Measurements from ENCODE around the gene MGST2. TPM values are rescaled to one million over a fixed set of nuclear protein-coding genes. Genes with fewer than 3 reads are reported as not detected.

The MGST2 gene
- total and polyA plus RNA-seq, 4 donors, result 51.7 to 171 (median 60.1) TPM

DNA sequence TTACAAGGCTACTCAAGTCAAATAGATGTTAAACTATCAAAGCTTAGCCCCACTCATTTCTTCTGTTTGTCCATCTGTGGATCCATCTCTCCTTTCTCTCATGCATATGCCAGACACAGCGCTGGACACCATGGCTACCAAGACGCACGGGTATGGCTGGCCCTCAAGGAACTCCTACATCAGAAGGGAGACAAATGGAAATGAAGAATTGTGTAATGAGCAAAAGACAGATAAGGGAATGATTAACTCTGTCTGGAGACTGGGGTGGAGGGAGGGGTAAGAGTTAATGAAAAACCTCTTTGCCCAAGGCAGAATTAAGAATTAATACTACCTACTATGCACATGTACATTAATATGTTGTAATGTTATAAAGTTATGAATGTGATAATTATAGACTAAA lies 88.1 kb downstream of the MGST2 start:
- TF ChIP-seq, protein P1, sequence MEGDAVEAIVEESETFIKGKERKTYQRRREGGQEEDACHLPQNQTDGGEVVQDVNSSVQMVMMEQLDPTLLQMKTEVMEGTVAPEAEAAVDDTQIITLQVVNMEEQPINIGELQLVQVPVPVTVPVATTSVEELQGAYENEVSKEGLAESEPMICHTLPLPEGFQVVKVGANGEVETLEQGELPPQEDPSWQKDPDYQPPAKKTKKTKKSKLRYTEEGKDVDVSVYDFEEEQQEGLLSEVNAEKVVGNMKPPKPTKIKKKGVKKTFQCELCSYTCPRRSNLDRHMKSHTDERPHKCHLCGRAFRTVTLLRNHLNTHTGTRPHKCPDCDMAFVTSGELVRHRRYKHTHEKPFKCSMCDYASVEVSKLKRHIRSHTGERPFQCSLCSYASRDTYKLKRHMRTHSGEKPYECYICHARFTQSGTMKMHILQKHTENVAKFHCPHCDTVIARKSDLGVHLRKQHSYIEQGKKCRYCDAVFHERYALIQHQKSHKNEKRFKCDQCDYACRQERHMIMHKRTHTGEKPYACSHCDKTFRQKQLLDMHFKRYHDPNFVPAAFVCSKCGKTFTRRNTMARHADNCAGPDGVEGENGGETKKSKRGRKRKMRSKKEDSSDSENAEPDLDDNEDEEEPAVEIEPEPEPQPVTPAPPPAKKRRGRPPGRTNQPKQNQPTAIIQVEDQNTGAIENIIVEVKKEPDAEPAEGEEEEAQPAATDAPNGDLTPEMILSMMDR (IDR thresholded peaks at IDR 0.05; ENCODE audit: control extremely low read depth, extremely low read depth), result no peak
- Histone ChIP-seq H3K36me3 (ENCODE audit: control insufficient read depth in 4 of 4, insufficient read depth in 4 of 4, low read length in 4 of 4) (no peaks in the 10 kb centered on the region), H3K27ac (ENCODE audit: low read depth in 1 of 2, low read length in 1 of 2) (no peak overlapping the region), H3K4me1 (ENCODE audit: control insufficient read depth in 5 of 5, insufficient read depth in 5 of 5, low read length in 5 of 5) (peaks cover 0 to 5% (median 1%) of the 10 kb centered on the region in 5 donors), H3K4me3 (no peak overlapping the region), H3K27me3 (ENCODE audit: control insufficient read depth in 3 of 3, insufficient read depth in 3 of 3, low read length in 2 of 3) (no peaks in the 10 kb centered on the region), H3K9ac (ENCODE audit: insufficient read depth in 1 of 2, low read length in 2 of 2) (no peak overlapping the region), H3K9me3 (ENCODE audit: control insufficient read depth in 4 of 4, insufficient read depth in 3 of 4, low read length in 3 of 4) (no peaks in the 10 kb centered on the region)
- DNase-seq (no peak), ATAC-seq (ENCODE audit: insufficient read depth, low FRiP score) (no peak)
- 93 to 94% methylated on average over 3 of the region's 3 CpGs for WGBS, 2 donors

Other genes with a start within 250 kb of the MGST2 start
- 10 to 100 TPM in 1 of 2 donors, 1 to 10 TPM in 1; 9.1 to 24.8 TPM for gene RAB33B, start 211.7 kb upstream of the MGST2 start, total RNA-seq
- 1 to 10 TPM; 3.8 to 4.9 TPM for gene RAB33B, start 211.7 kb upstream of the MGST2 start, polyA plus RNA-seq
- gene SETD7, start 109.6 kb upstream of the MGST2 start, total RNA-seq, result 10 to 100 TPM; 34.2 to 35.7 TPM
- gene SETD7, start 109.6 kb upstream of the MGST2 start, polyA plus RNA-seq, result 10 to 100 TPM in 1 of 2 donors, 1 to 10 TPM in 1; 8.9 to 15.5 TPM

Data from lung (tissue), 12 donors.